HK-2 (cell line): ENCODE results near the gene ALG9.

ENCODE experiments used
- DNase-seq: peaks from one replicate; pipeline ENCODE4 v3.0.0-alpha.2; 2018; ENCODE audit not compliant: unreplicated experiment

The ALG9 gene

GRCh38 chr11:111879637-111879960 lies 8.2 kb upstream of the ALG9 start:
- DNase-seq: no peak

- peak; percentile 94 for DNase-seq
Observed at GRCh38 chr11:111878849-111879636, 7.7 kb upstream of the ALG9 start, which contains the start of the genes CFAP68 and FDXACB1. TSS of gene CFAP68 (plus strand) at chr11:111879541. CDS start at chr11:111879561, 20 bp downstream. TSS of gene FDXACB1 (minus strand) at chr11:111879165. CDS start at chr11:111879132, 33 bp downstream.

GRCh38 chr11:111878385-111878848 lies 7.0 kb upstream of the ALG9 start:
- no peak for DNase-seq

GRCh38 chr11:111871693-111872161 lies 346 bp upstream of the ALG9 start:
- no peak for DNase-seq

GRCh38 chr11:111870522-111870885 lies 877 bp downstream of the ALG9 start:
- no peak for DNase-seq

GRCh38 chr11:111870113-111870512 lies 1.3 kb downstream of the ALG9 start:
- DNase-seq: no peak

- DNase-seq: no peak
Observed at GRCh38 chr11:111860257-111860656, 11.1 kb downstream of the ALG9 start.

- no peak for DNase-seq
Observed at GRCh38 chr11:111855506-111855905, 15.9 kb downstream of the ALG9 start.

GRCh38 chr11:111852103-111852502 lies 19.3 kb downstream of the ALG9 start:
- no peak for DNase-seq

- no peak for DNase-seq
Observed at GRCh38 chr11:111851636-111852035, 19.7 kb downstream of the ALG9 start.

GRCh38 chr11:111851067-111851466 lies 20.3 kb downstream of the ALG9 start:
- DNase-seq: no peak

GRCh38 chr11:111849631-111850030 lies 21.8 kb downstream of the ALG9 start:
- DNase-seq: no peak

- no peak for DNase-seq
Observed at GRCh38 chr11:111846636-111847035, 24.7 kb downstream of the ALG9 start.

- no peak for DNase-seq
Observed at GRCh38 chr11:111846063-111846462, 25.3 kb downstream of the ALG9 start.

GRCh38 chr11:111845276-111846028 lies 25.9 kb downstream of the ALG9 start:
- DNase-seq: no peak

- DNase-seq: no peak
Observed at GRCh38 chr11:111843661-111844060, 27.7 kb downstream of the ALG9 start.

- DNase-seq: peak; percentile 75
Observed at GRCh38 chr11:111841370-111842053, 29.9 kb downstream of the ALG9 start.

- no peak for DNase-seq
Observed at GRCh38 chr11:111840143-111840542, 31.2 kb downstream of the ALG9 start.

GRCh38 chr11:111838054-111838453 lies 33.3 kb downstream of the ALG9 start:
- no peak for DNase-seq

- no peak for DNase-seq
Observed at GRCh38 chr11:111837366-111837891, 34.0 kb downstream of the ALG9 start.

GRCh38 chr11:111836721-111837120 lies 34.7 kb downstream of the ALG9 start:
- DNase-seq: no peak

- no peak for DNase-seq
Observed at GRCh38 chr11:111836162-111836561, 35.2 kb downstream of the ALG9 start.
